GM18907 (cell line): Measurements from ENCODE around the gene APOBEC3B.
"Not testable (repeated sequence)": the region's sequence is repeated elsewhere in the genome, so short reads cannot be mapped to it uniquely, and the experiment has no call there.

ENCODE experiments used
- ATAC-seq: cut with Tn5 transposase; IDR thresholded peaks from one replicate; pipeline ENCODE4 v1.9.1; 2021; ENCODE audit warnings: mild to moderate bottlenecking, moderate library complexity; ENCODE audit not compliant: unreplicated experiment

Gene APOBEC3B

GRCh38 chr22:38987171-38987895 is 5.2 kb downstream of the APOBEC3B start:
- no peak for ATAC-seq

- no peak for ATAC-seq
These were observed 7.3 kb downstream of the APOBEC3B start for GRCh38 chr22:38989466-38989865.

DNA sequence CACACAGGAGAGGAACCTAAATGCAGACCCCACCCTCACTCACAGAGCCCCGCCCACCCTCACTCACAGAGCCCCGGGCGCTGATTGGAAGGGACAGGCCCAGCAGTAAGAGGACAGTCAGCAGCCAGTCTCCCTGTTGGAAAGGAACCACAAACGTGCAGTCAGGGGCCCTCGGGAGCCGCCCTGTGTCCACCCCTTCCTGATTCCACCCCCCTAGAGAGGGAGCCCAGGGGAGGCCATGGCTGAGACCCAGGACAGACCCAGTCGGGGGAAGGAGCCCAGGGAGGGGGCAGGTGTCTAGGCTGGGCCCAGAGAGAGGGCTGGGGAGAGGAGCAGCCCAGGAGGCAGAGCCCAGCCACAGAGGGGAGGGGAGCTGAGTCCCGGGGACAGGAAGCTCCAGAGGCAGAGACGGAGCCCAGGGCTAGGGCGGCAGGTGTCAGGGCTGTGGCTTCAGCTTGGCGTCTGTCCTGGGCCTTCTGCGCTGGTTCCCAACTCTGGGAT is 10.8 kb downstream of the APOBEC3B start:
- not testable (repeated sequence) for ATAC-seq

DNA sequence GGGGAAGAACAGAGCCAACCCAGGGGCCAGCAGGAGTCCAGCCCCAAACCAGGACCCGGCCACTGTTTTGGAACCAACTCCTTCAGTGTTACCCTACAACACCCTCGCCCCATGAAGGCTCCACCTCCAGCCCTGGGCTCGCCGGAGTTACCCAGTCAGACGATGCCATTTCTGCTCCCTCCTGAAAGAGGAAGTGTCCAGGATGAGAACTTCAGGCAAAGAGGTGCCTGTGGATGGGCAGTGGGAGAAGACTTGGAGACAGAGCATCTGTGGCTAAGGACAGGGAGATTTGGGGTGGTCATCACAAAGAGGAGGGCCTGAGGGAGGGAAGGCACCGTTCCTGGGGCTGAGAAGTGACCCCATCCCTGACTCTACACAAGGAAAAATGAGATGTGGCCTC is 14.0 kb downstream of the APOBEC3B start:
- no peak for ATAC-seq

GRCh38 chr22:38997518-38997917 is 15.4 kb downstream of the APOBEC3B start:
- ATAC-seq: no peak

GRCh38 chr22:39003165-39003638 is 21.1 kb downstream of the APOBEC3B start:
- ATAC-seq: peak; percentile 82

- ATAC-seq: no peak
These were observed 25.0 kb downstream of the APOBEC3B start for GRCh38 chr22:39007177-39007576.

- ATAC-seq: not testable (repeated sequence)
These were observed 26.2 kb downstream of the APOBEC3B start for GRCh38 chr22:39008271-39008850.

- ATAC-seq: no peak
These were observed 28.8 kb downstream of the APOBEC3B start for GRCh38 chr22:39010946-39011345.

DNA sequence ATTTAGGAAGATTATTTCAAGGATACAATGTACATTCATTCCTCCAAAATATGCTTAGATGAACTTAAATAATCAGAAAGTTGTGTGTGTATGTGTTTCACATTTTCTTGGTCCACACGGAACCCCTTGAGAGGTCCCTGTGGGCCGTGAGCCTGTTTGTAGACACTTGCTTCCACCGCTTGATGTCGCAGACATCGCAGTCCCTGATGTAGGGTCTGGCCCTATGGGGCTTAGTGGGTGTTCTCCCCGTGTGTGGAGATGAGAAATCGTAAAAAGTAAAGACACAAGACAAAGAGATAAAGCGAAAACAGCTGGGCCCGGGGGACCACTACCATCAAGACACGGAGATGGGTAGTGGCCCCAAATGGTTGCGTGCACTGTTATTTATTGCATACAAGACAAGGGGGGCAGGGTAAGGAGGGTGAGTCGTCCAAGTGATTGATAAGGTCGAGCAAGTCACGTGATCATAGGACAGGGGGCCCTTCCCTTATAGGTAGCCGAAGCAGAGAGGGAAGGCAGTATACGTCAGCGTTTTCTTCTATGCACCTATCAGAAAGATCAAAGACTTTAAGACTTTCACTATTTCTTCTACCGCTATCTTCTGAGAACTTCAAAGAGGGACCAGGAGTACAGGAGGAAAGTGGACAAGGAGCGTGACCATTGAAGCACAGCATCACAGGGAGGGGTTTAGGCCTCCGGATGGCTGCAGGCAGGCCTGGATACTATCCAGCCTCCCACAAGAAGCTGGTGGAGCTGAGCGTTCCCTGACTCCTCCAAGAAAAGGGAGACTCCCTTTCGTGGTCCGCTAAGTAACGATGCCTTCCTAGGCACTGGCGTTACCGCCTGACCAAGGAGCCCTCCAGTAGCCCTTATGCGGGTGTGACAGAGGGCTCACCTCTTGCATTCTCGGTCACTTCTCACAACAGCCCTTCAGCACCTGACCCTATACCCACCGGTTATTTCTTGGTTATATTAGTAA is 30.7 kb downstream of the APOBEC3B start:
- no peak for ATAC-seq

- not testable (repeated sequence) for ATAC-seq
These were observed 31.4 kb downstream of the APOBEC3B start for GRCh38 chr22:39013561-39013941.

DNA sequence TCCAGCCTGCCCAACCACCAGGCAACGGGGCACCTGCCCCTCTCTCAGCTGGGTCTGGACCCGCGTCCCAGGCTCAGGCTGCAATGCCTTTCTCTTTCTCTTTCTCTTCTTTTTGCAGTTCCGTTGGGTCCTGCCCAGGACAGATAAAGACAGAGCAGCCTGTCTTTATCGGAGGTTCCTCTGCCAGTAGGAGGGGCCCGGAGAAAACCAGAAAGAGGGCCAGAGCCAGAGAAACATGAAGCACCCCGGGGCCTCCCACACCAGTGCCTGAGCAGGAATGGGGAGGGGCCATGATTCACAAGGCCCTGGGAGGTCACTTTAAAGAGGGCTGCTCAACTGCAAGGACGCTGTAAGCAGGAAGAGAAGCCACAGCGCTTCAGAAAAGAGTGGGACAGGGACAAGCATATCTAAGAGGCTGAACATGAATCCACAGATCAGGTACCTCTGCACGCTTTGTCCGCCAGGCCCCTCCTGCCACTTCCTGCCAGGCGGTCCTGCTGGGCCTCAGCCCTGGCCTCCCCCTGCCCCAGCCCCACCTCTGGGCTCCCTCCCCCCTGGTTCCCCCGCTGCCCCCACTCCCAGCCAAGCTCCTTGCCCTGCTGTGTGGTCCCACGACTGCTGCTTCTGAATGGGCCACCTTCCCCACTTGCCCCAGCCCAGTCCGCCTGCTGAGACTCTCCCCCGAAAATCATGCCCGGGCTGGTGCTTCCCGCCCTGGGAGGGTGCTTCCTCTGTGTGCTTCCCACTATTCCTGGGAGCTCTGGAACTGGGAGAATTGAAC is 32.0 kb downstream of the APOBEC3B start, which contains the start of gene APOBEC3C:
Gene APOBEC3C, plus strand, starts transcription at position 316 of the 781 bp plus-strand sequence. Its CDS starts 106 bp downstream, at position 422.
- ATAC-seq: peak; percentile 87

DNA sequence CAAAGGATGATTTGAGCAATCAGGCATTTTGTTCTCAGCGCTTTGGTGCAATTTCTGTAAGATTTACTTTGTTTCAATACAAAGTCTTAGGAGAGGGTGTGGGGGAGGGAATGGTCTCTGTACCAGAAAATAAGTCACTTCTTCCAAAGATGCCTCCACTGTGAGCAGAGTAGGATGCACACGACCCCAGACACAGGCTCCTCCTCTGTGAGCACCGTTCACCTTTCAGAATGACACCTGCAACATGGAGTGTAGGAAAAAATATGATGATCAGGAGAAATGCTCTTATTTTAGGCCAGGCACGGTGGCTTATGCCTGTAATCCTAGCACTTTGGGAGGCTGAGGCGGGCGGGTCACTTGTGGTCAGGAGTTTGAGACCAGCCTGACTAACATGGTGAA is 32.6 kb downstream of the APOBEC3B start:
- not testable (repeated sequence) for ATAC-seq

- ATAC-seq: no peak
These were observed 34.4 kb downstream of the APOBEC3B start for GRCh38 chr22:39016592-39016991.

- ATAC-seq: no peak
These were observed 35.6 kb downstream of the APOBEC3B start for GRCh38 chr22:39017596-39018365.

GRCh38 chr22:39020021-39020651 is 38.0 kb downstream of the APOBEC3B start:
- ATAC-seq: not testable (repeated sequence)

DNA sequence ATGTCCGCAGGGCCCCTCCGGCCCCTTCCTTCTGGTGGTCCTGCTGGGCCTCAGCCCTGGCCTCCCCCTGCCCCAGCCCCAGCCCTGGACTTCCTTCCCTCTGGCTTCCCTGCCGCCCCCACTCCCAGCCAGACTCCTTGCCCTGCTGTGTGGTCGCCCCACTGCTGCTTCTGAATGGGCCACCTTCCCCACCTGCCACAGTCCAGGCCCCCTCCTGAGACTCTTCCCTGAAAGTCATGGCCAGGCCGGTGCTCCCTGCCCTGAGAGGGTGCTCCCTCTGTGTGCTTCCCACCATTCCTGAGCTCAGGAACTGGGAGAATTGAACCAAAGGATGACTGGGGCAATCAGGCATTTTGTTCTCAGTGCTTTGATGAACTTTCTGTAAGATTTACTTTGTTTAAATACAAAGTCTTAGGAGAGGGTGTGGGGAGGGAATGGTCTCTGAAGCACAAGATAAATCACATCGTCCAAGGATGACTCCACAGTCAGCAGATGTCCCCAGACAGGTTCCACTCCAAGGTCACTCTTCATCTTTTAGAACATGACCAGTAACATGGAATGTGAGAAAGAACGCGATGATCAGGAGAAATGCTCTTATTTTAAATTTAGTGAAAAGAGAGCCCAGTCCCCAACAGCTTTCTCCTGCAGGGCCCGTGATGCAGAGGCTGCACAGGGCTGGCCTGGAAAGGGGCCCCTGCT is 39.6 kb downstream of the APOBEC3B start:
- ATAC-seq: no peak

DNA sequence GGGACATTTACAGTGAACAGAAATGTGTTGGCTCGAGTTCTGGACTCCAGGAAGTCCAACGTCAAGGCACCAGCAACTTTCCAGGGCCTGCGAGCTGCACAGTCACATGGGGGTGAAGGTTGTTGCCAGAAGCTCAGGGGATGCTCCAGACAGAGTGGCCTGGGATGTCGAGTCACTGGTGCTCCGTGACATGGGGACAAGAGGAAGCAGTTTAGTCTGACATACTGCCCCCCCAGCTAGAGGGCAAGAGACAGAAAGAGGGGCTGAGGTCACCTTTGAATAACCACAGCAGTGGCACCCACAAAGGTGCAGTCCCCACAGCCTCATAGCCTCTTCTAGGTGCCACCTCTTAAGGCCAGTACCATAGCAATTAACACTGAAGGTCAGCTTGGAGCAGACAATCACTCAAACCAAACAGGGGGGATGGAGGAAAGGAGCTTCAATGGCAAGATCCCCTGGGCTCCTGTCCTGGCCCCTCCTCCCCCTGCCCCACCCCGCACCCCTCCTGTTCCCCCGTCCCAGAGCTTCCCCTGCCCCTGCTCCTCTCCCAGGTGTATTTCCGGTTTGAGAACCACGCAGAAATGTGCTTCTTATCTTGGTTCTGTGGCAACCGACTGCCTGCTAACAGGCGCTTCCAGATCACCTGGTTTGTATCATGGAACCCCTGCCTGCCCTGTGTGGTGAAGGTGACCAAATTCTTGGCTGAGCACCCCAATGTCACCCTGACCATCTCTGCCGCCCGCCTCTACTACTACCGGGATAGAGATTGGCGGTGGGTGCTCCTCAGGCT is 42.6 kb downstream of the APOBEC3B start:
- ATAC-seq: no peak
